Activated T-cell treated with anti-CD3 and anti-CD28 coated beads, Interleukin-2, amount 50 U/mL, for 4 hours (primary cell): ENCODE data around the gene CNOT11. TPM values are rescaled to one million over a fixed set of nuclear protein-coding genes. Genes with fewer than 3 reads are reported as not detected.
A peak's percentile ranks its signal among the peaks of the same experiment; 100 is the strongest.

Experiments used
- ATAC-seq, 2 donors: fragments of 200-7000 bp; cut with Tn5 transposase; one replicate each; pipeline ENCODE4 v1.10.0; 2021
- DNase-seq: peaks from one replicate; pipeline ENCODE4 v3.0.0-alpha.2; 2020
- H3K27me3 Mint-ChIP-seq: one replicate; pipeline ENCODE4 v1.8.0; 2021; ENCODE audit warnings: low read depth, mixed read lengths
- H3K36me3 Mint-ChIP-seq: one replicate; pipeline ENCODE4 v1.8.0; 2022; ENCODE audit warnings: mixed read lengths; ENCODE audit not compliant: insufficient read depth
- H3K4me1 Mint-ChIP-seq: one replicate; pipeline ENCODE4 v1.8.0; 2021; ENCODE audit warnings: low read depth, mixed read lengths
- H3K4me3 Mint-ChIP-seq: one replicate; pipeline ENCODE4 v1.8.0; 2021; ENCODE audit warnings: mild to moderate bottlenecking, moderate library complexity, mixed read lengths
- H3K9me3 Mint-ChIP-seq: one replicate; pipeline ENCODE4 v1.8.0; 2021; ENCODE audit warnings: mixed read lengths
- total RNA-seq, 3 donors: library from RNA; stranded (reverse); gene quantifications; one replicate each; pipeline ENCODE4 v1.2.1, GENCODE V29; 2021

The CNOT11 gene
- total RNA-seq, 3 donors from 2014 or later, result 59.9 to 64.4 (median 61.2) TPM

DNA sequence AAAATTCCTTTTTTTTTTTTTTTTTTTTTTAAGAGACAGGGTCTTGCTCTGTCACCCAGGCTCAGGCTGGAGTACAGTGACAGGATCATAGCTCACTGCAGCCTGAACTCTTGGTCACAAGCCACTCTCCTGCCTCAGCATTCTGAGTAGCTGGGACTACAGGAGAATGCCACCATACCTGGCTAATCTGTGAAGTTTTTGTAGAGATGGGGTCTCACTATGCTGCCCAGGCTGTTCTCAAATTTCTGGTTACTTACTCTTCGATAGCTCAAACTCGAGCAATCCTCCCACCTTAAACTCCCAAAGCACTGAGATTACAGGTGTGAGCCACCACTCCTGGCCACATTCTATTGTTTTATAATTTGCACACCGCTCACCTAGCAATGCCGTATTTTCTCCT, 28.8 kb downstream of the CNOT11 start:
- DNase-seq (no peak), ATAC-seq (no peak)
- Mint-ChIP-seq H3K27me3 (no peaks in the 10 kb centered on the region), H3K36me3 (peaks cover 60% of the 10 kb centered on the region), H3K4me1 (peaks cover 25% of the 10 kb centered on the region), H3K4me3 (no peak overlapping the region), H3K9me3 (no peaks in the 10 kb centered on the region)

GRCh38 chr2:101282980-101283379, 30.3 kb downstream of the CNOT11 start:
- Mint-ChIP-seq H3K4me3 (no peak overlapping the region), H3K36me3 (peaks cover 58% of the 10 kb centered on the region), H3K9me3 (no peaks in the 10 kb centered on the region), H3K27me3 (no peaks in the 10 kb centered on the region), H3K4me1 (peaks cover 30% of the 10 kb centered on the region)
- peak in 1 of 2 donors; percentile 23 for ATAC-seq
- DNase-seq, result no peak

DNA sequence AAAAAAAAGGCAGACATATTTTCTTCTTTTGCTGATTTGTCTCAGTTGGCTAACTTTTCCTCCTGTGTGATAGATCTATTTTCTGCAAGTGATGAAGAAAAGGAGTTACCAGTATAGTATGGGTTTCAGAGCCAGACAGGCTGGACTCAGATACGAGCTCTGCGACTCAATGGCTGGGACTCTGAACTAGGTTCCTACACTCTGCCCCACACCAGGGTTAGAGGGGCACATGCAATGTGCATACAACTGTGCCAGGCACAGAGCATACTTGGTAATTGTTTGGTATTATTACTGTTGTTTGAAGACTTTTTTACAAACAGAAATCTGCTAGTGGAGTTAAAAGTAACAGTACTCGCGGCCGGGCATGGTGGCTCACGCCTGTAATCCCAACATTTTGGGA, 34.0 kb downstream of the CNOT11 start:
- H3K36me3 Mint-ChIP-seq, result peaks cover 43% of the 10 kb centered on the region
- ATAC-seq (no peak), DNase-seq (no peak)
- H3K4me3 Mint-ChIP-seq, result no peak overlapping the region
- no peaks in the 10 kb centered on the region for H3K9me3 Mint-ChIP-seq
- H3K4me1 Mint-ChIP-seq, result peaks cover 24% of the 10 kb centered on the region
- H3K27me3 Mint-ChIP-seq, result no peaks in the 10 kb centered on the region

GRCh38 chr2:101287303-101287702, 34.6 kb downstream of the CNOT11 start:
- Mint-ChIP-seq H3K4me3 (no peak overlapping the region), H3K27me3 (no peaks in the 10 kb centered on the region), H3K9me3 (no peaks in the 10 kb centered on the region), H3K4me1 (peaks cover 19% of the 10 kb centered on the region), H3K36me3 (peaks cover 38% of the 10 kb centered on the region)
- DNase-seq (no peak), ATAC-seq (no peak)

DNA sequence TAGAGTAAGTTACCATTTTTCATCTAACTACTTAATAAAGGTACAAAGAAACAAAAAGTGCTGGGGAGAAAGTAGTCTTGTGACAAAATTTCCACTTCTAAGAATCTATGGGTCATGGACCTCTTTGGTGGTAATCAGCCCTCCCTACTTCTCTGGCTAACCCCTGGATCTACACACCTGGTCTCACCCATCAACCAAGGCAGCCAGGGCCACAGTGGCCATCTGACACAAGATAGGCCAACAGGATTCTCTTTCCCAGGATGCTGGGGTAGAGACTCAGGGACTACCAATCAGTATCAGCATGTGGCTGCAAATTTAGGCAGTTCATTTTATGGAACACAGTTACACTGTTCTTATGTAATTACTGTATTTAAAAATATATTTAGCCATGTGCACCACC, 38.0 kb downstream of the CNOT11 start:
- Mint-ChIP-seq H3K4me1 (peaks cover 24% of the 10 kb centered on the region), H3K36me3 (peaks cover 30% of the 10 kb centered on the region), H3K9me3 (no peaks in the 10 kb centered on the region), H3K4me3 (no peak overlapping the region), H3K27me3 (no peaks in the 10 kb centered on the region)
- no peak for DNase-seq
- ATAC-seq, result no peak

DNA sequence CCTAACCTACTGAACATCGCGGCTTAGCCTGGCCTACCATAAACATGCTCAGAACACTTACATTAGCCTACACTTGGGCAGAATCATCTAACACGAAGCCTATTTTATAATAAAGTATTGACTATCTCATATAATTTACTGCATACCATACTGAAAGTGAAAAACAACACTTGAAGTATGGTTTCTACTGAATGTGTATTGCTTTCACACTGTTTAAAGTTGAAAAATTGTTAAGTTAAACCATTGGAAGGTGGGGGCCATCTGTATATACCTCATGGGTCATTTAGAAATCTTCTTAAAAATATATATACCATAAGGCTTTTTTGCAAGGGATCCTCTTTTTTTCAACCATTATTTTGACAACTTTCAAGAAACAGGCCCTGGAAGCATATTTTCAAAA, 39.3 kb downstream of the CNOT11 start:
- Mint-ChIP-seq H3K27me3 (no peaks in the 10 kb centered on the region), H3K9me3 (no peaks in the 10 kb centered on the region), H3K36me3 (peaks cover 24% of the 10 kb centered on the region), H3K4me3 (no peak overlapping the region), H3K4me1 (peaks cover 33% of the 10 kb centered on the region)
- ATAC-seq, result no peak
- DNase-seq, result no peak

DNA sequence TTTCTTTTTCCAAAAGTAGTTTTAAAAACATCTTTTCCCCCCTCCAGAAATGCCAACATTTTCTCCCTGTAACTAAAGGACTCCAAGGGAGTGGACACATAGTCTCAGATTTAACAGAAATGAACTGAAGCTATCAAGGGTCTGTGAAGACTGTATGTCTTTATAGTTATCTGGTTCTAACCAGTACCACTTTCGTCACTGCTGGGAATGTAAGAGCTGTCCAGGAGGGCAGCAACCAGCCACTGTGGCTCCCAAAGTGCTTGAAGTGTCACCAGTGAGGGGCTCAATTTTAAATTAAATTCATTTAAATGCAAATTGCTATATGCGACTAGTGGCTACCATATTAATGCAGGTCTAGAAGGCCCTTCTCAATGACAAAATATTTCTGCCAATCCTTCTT, 40.9 kb downstream of the CNOT11 start:
- H3K4me1 Mint-ChIP-seq, result peaks cover 40% of the 10 kb centered on the region
- DNase-seq (no peak), ATAC-seq (no peak)
- no peaks in the 10 kb centered on the region for H3K9me3 Mint-ChIP-seq
- H3K27me3 Mint-ChIP-seq, result no peaks in the 10 kb centered on the region
- peaks cover 24% of the 10 kb centered on the region for H3K36me3 Mint-ChIP-seq
- no peak overlapping the region for H3K4me3 Mint-ChIP-seq

DNA sequence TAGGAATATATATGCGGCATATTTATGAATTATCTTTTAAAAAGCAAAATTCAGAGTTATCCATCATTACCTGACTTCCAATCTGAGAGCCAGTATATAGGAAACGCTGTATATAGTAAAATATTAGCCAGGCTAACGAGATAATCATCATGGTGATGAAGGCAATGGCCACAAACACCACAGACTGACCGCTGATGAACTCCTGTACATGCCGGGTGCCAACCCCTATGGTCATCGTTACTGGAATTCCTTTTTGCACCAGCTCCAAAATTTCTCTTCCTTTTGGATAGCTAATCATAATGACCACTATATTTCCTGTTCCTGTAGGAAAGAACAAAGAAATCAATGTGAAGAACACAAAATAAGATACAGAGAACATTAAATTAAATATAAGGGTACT, 42.2 kb downstream of the CNOT11 start:
- no peak for DNase-seq
- Mint-ChIP-seq H3K4me1 (peaks cover 49% of the 10 kb centered on the region), H3K4me3 (no peak overlapping the region), H3K36me3 (peaks cover 31% of the 10 kb centered on the region), H3K27me3 (no peaks in the 10 kb centered on the region), H3K9me3 (no peaks in the 10 kb centered on the region)
- no peak for ATAC-seq

GRCh38 chr2:101295895-101296294, 43.2 kb downstream of the CNOT11 start:
- Mint-ChIP-seq H3K4me3 (peak overlapping the region; percentile 40), H3K27me3 (no peaks in the 10 kb centered on the region), H3K9me3 (no peaks in the 10 kb centered on the region), H3K4me1 (peaks cover 57% of the 10 kb centered on the region), H3K36me3 (peaks cover 32% of the 10 kb centered on the region)
- no peak for ATAC-seq
- DNase-seq, result no peak

DNA sequence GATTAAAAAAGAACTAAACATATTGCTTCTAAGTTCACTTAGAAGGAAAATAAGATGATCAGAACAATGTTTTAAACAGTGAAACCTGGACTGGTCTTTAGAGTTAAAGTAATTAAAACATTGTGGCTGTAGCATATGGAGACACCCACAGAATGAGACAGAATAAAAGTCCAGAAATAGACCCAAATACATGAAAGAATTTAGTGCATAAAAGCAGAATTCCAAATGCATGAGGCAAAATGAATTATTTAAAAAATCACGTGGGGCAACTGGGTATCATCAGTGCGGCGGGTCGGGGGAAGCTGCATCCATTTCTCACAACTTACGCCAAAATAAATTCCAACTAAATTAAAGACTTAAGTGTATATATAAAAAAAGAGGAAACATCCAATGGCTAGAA, 43.7 kb downstream of the CNOT11 start:
- DNase-seq (no peak), ATAC-seq (no peak)
- H3K4me3 Mint-ChIP-seq, result peak overlapping the region; percentile 11
- H3K36me3 Mint-ChIP-seq, result peaks cover 32% of the 10 kb centered on the region
- H3K27me3 Mint-ChIP-seq, result no peaks in the 10 kb centered on the region
- no peaks in the 10 kb centered on the region for H3K9me3 Mint-ChIP-seq
- H3K4me1 Mint-ChIP-seq, result peaks cover 59% of the 10 kb centered on the region

DNA sequence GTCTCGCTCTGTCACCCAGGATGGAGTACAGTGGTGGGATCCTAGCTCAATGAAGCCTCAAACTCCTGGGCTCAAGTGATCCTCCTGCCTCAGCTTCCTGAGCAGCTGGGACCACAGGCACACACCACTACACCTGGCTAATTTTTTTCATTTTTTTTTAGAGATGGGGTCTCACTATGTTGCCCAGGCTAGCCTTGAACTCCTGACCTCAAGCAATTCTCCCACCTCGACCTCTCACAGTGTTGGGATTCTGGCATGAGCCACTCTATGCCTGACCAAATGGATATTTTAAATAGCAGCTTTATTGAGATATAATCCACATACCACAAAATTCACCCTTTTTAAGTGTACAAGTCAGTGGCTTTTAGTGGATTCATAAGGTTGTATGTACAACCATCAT, 44.7 kb downstream of the CNOT11 start:
- no peak overlapping the region for H3K4me3 Mint-ChIP-seq
- H3K9me3 Mint-ChIP-seq, result no peaks in the 10 kb centered on the region

GRCh38 chr2:101299604-101300003, 46.9 kb downstream of the CNOT11 start:
- Mint-ChIP-seq H3K36me3 (peaks cover 32% of the 10 kb centered on the region), H3K4me1 (peaks cover 84% of the 10 kb centered on the region), H3K4me3 (peak overlapping the region; percentile 36), H3K9me3 (no peaks in the 10 kb centered on the region), H3K27me3 (no peaks in the 10 kb centered on the region)
- DNase-seq, result no peak
- peak; percentile 71 to 77 for ATAC-seq

More for the DNA sequence above, 44.7 kb downstream of the CNOT11 start:
- no peaks in the 10 kb centered on the region for H3K27me3 Mint-ChIP-seq
- peaks cover 68% of the 10 kb centered on the region for H3K4me1 Mint-ChIP-seq
- DNase-seq (no peak), ATAC-seq (no peak)
- H3K36me3 Mint-ChIP-seq, result peaks cover 36% of the 10 kb centered on the region

GRCh38 chr2:101300164-101300563, 47.5 kb downstream of the CNOT11 start:
- DNase-seq (no peak), ATAC-seq (peak; percentile 35 to 49)
- Mint-ChIP-seq H3K36me3 (peaks cover 31% of the 10 kb centered on the region), H3K9me3 (no peaks in the 10 kb centered on the region), H3K4me1 (peaks cover 86% of the 10 kb centered on the region), H3K27me3 (no peaks in the 10 kb centered on the region), H3K4me3 (peak overlapping the region; percentile 36)

DNA sequence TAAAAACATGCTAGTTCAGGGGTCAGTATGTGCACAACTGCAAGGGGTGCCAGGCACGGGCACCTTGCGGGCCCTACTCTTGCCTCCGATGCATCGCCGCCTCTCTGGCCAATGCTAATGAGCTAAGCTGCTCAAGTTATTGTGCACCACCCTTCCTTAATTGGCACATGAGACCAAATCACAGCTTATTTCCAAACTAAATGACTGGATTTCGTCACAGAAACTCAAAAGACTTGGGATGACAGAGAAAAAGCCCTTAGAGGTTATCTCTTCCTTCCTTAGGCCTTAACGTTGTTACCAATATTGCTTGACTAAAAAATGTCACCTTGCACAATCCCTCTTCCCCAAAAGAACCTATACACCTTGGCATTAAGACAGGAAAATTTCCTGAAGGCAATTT, 48.1 kb downstream of the CNOT11 start:
- Mint-ChIP-seq H3K4me3 (no peak overlapping the region), H3K27me3 (no peaks in the 10 kb centered on the region), H3K9me3 (no peaks in the 10 kb centered on the region), H3K36me3 (peaks cover 36% of the 10 kb centered on the region), H3K4me1 (peaks cover 87% of the 10 kb centered on the region)
- ATAC-seq (no peak), DNase-seq (no peak)

- Mint-ChIP-seq H3K36me3 (peaks cover 42% of the 10 kb centered on the region), H3K4me3 (no peak overlapping the region)
Observed at GRCh38 chr2:101302016-101302415, 49.3 kb downstream of the CNOT11 start.

GRCh38 chr2:101303688-101304087, 51.0 kb downstream of the CNOT11 start:
- peak overlapping the region; percentile 97 for H3K4me3 Mint-ChIP-seq

More at GRCh38 chr2:101302016-101302415, 49.3 kb downstream of the CNOT11 start:
- no peak for ATAC-seq
- Mint-ChIP-seq H3K4me1 (peaks cover 86% of the 10 kb centered on the region), H3K27me3 (no peaks in the 10 kb centered on the region), H3K9me3 (no peaks in the 10 kb centered on the region)
- no peak for DNase-seq

More at GRCh38 chr2:101303688-101304087, 51.0 kb downstream of the CNOT11 start:
- H3K36me3 Mint-ChIP-seq, result peaks cover 42% of the 10 kb centered on the region
- H3K9me3 Mint-ChIP-seq, result no peaks in the 10 kb centered on the region
- H3K27me3 Mint-ChIP-seq, result no peaks in the 10 kb centered on the region
- DNase-seq (no peak), ATAC-seq (no peak)
- H3K4me1 Mint-ChIP-seq, result peaks cover 80% of the 10 kb centered on the region
